Measurements from ENCODE around the gene GMPPA. TPM values are rescaled to one million over a fixed set of nuclear protein-coding genes. Genes with fewer than 3 reads are reported as not detected.
A peak's percentile ranks its signal among the peaks of the same experiment; 100 is the strongest.

Gene GMPPA
- total RNA-seq, 1 experiment from 2014 or later, result 32.0 TPM

GRCh38 chr2:219499058-219499307 lies 292 bp downstream of the GMPPA start:
- Histone ChIP-seq H2BK15ac (ENCODE audit: low read depth, low read length) (no peak overlapping the region), H3K18ac (ENCODE audit: insufficient read length, low read depth, low read length) (no peak overlapping the region), H3T11ph (ENCODE audit: low read length) (no peak overlapping the region), H3K56ac (ENCODE audit: insufficient read length, low read depth, low read length) (no peak overlapping the region), H2BK5ac (ENCODE audit: insufficient read length, low read length) (no peak overlapping the region), H2AK5ac (ENCODE audit: insufficient read length, low read length) (no peak overlapping the region), H3K14ac (ENCODE audit: insufficient read depth, low read length) (no peak overlapping the region), H2AFZ (ENCODE audit: low read length) (no peak overlapping the region), H3K4me2 (ENCODE audit: insufficient read depth, insufficient read length, low read length) (peak overlapping the region; percentile 85), H3K27me3 (ENCODE audit: insufficient read depth, low read length) (peaks cover 15% of the 10 kb centered on the region; the same call in 1 of the 2 replicates), H2BK120ac (ENCODE audit: low read depth, low read length, poor library complexity, severe bottlenecking) (no peak overlapping the region), H3K9ac (ENCODE audit: extremely low read depth, insufficient read length, low read length) (peak overlapping the region; percentile 74), H3K23ac (ENCODE audit: insufficient read length, low read depth, low read length) (no peak overlapping the region), H4K8ac (replicated peaks; ENCODE audit: insufficient read length, low read depth, low read length) (no peak overlapping the region), H3K79me1 (ENCODE audit: insufficient read depth, low read depth, low read length, poor library complexity, severe bottlenecking) (no peaks in the 10 kb centered on the region), H4K91ac (ENCODE audit: insufficient read length, low read depth, low read length) (no peak overlapping the region), H3K4me1 (ENCODE audit: insufficient read depth, low read length) (peaks cover 12% of the 10 kb centered on the region; the same call in 1 of the 2 replicates), H3K27ac (ENCODE audit: insufficient read length, low read depth, low read length) (no peak overlapping the region), H3K9me3 (ENCODE audit: control insufficient read depth, low read depth, low read length) (no peaks in the 10 kb centered on the region), H4K20me1 (ENCODE audit: control insufficient read depth, insufficient read depth, insufficient read length) (peaks cover 5% of the 10 kb centered on the region), H3K4ac (ENCODE audit: low read depth, low read length) (no peak overlapping the region), H4K5ac (ENCODE audit: insufficient read length, low read depth, low read length) (no peak overlapping the region), H2BK20ac (ENCODE audit: low read depth, low read length, poor library complexity, severe bottlenecking) (no peak overlapping the region), H3K23me2 (ENCODE audit: insufficient read length, low read depth, low read length, poor library complexity, severe bottlenecking) (peaks cover 24% of the 10 kb centered on the region), H3K79me2 (ENCODE audit: insufficient read depth, low read length) (no peaks in the 10 kb centered on the region), H2BK12ac (ENCODE audit: insufficient read length, low read depth, low read length) (no peak overlapping the region)
- no CpG with 5 or more reads among the region's 3 CpGs for WGBS (ENCODE audit: extremely low coverage, insufficient read length, low lambda C conversion rate)
- Mint-ChIP-seq H3K36me3 (ENCODE audit: insufficient read depth in 1 of 3, low read depth in 3 of 3) (peaks cover 5 to 6% (median 6%) of the 10 kb centered on the region in 3 experiments; a peak in 6 of 7 replicates), H3K9me3 (no peaks in the 10 kb centered on the region; a peak in 1 of 5 replicates), H3K4me3 (peak overlapping the region; percentile 81 to 96), H3K27ac (peak overlapping the region in 2 of 3 experiments; percentile 4 to 78; a peak in 4 of 7 replicates), H3K4me1 (peaks cover 36 to 52% of the 10 kb centered on the region in 2 experiments), H3K27me3 (ENCODE audit: low read depth) (peaks cover 38% of the 10 kb centered on the region)
- TF ChIP-seq CTCF (conservative IDR thresholded peaks at IDR 0.05), result no peak
- no peak for DNase-seq
